ENCODE results near the gene ZNF438. TPM values are rescaled to one million over a fixed set of nuclear protein-coding genes. Genes with fewer than 3 reads are reported as not detected.
"Not testable (repeated sequence)": the region's sequence is repeated elsewhere in the genome, so short reads cannot be mapped to it uniquely, and the experiment has no call there.

Gene ZNF438
- total RNA-seq, 2 experiments from 2014 or later, result 3.8 to 4.4 TPM

DNA sequence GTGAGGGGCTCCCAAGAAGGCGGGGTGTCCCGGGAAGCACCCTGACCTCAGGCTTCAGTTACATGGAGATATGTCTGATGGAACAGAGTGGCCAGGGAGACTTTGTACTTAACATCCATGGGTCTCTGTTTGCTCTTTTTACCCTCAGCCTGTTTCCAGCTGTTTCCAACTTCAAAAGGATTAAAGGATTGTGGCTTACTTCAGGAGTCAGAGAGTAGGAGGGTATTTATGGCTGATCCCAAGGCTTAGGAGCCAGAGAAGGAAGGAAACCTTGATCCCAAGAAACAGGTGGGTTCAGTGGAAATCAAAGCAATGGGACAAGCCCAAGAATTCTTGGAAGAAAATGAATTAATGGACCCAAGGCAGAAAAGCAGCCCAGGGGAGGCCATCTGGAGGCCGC lies 37.7 kb upstream of the ZNF438 start:
- DNase-seq, result no peak
- H3K36me3 Mint-ChIP-seq, result no peaks in the 10 kb centered on the region
- H3K27ac Mint-ChIP-seq, result no peak overlapping the region
- H3K4me3 Mint-ChIP-seq, result no peak overlapping the region
- ATAC-seq, result no peak
- no peaks in the 10 kb centered on the region for H3K4me1 Mint-ChIP-seq
- CTCF ChIA-PET, result no interaction called here
- no peaks in the 10 kb centered on the region for H3K9me3 Mint-ChIP-seq (ENCODE audit: low read depth)
- H3K27me3 Mint-ChIP-seq, result peaks cover 45% of the 10 kb centered on the region

DNA sequence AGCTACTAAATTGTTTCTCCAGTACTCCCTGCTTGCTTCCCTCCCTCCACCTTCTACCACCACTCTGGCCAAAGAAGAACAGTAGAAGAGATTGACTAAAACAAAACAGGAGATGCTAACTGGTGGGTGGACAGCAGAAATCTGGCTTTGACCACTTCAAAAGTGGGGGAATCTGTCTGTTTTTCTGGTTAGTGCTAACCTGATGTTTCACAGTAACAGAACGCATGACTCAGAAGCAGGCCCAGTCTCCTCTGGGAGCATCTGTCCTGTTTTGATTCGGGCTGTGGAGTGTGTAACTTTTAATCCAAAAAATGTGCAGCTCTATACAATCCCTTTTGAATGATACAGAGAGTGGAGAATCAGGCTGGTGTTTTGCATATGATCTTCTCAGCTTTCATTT lies 32.7 kb upstream of the ZNF438 start:
- H3K4me3 Mint-ChIP-seq, result no peak overlapping the region
- no peak overlapping the region for H3K27ac Mint-ChIP-seq
- DNase-seq (no peak), ATAC-seq (no peak)
- no peaks in the 10 kb centered on the region for H3K9me3 Mint-ChIP-seq (ENCODE audit: low read depth)
- peaks cover 30% of the 10 kb centered on the region for H3K27me3 Mint-ChIP-seq
- H3K4me1 Mint-ChIP-seq, result no peaks in the 10 kb centered on the region
- CTCF ChIA-PET, result no interaction called here
- no peaks in the 10 kb centered on the region for H3K36me3 Mint-ChIP-seq

DNA sequence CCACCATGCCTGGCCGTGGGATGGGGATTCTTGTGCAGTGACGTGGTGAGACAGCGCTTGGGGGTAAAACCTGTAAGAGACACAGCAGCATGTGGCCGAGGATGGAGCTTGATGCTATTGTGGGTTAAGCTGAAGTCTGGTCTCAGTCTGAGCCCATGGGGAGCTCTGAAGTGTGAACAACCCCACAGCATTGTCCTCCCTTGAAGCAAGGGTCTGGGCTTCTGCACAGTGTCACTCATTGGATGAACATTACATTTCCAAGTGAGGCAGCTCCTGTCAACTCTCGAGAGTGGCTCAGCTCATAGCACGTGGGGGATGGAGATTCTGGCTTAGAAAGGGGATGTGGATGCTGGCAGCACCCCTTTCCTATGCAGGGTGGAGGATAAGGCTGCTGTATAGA lies 32.2 kb upstream of the ZNF438 start:
- no peaks in the 10 kb centered on the region for H3K4me1 Mint-ChIP-seq
- ATAC-seq (no peak), DNase-seq (no peak)
- no peaks in the 10 kb centered on the region for H3K9me3 Mint-ChIP-seq (ENCODE audit: low read depth)
- H3K27me3 Mint-ChIP-seq, result peaks cover 25% of the 10 kb centered on the region
- CTCF ChIA-PET, result interaction anchor here (0.7 kb wide), 1 partner anchor 66 kb away, joined by 3 read pairs; no protein-coding TSS in a partner anchor
- no peaks in the 10 kb centered on the region for H3K36me3 Mint-ChIP-seq
- no peak overlapping the region for H3K4me3 Mint-ChIP-seq
- H3K27ac Mint-ChIP-seq, result no peak overlapping the region

DNA sequence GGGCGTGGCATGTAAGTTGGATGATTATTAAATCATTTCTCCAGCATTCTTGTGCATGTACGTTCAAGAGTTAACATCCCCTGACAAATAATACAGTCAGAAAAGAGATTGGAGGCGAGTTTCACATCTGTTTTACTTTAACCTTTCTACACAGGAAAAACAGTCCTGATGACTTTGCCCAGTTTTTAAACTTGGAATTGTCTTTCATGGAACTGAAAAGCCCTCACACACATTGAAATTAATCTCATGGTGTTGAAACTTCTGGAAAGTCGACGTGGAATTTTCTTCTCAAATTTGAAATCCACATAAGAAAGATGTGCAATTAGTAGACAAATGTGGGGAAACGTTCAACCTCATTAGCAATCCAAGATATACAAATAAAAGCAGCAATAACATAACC lies 31.2 kb upstream of the ZNF438 start:
- no peaks in the 10 kb centered on the region for H3K9me3 Mint-ChIP-seq (ENCODE audit: low read depth)
- H3K4me1 Mint-ChIP-seq, result no peaks in the 10 kb centered on the region
- ATAC-seq (no peak), DNase-seq (no peak)
- peaks cover 22% of the 10 kb centered on the region for H3K27me3 Mint-ChIP-seq
- no peak overlapping the region for H3K27ac Mint-ChIP-seq
- no peaks in the 10 kb centered on the region for H3K36me3 Mint-ChIP-seq
- CTCF ChIA-PET, result no interaction called here
- no peak overlapping the region for H3K4me3 Mint-ChIP-seq

DNA sequence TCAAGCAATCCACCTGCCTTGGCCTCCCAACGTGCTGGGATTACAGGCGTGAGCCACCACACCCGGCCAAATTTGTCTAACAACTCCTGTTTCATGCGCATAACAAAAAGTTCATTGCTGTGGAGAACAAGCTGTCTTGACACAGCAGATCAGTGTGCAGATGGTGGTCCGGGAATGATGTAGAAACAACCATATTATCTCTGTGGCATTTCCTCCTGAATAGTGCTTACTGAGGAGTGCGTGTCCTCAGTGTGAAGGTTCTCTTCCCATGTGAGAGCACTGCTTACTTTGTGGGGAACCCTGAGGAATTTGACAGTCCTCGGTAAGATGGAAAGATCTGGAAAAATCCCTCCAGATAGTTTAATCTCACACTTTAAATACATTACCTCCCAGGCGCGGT lies 30.3 kb upstream of the ZNF438 start:
- H3K36me3 Mint-ChIP-seq, result no peaks in the 10 kb centered on the region
- DNase-seq (no peak), ATAC-seq (no peak)
- H3K27me3 Mint-ChIP-seq, result peaks cover 18% of the 10 kb centered on the region
- H3K4me1 Mint-ChIP-seq, result no peaks in the 10 kb centered on the region
- no peaks in the 10 kb centered on the region for H3K9me3 Mint-ChIP-seq (ENCODE audit: low read depth)
- H3K4me3 Mint-ChIP-seq, result no peak overlapping the region
- no peak overlapping the region for H3K27ac Mint-ChIP-seq
- CTCF ChIA-PET, result no interaction called here

DNA sequence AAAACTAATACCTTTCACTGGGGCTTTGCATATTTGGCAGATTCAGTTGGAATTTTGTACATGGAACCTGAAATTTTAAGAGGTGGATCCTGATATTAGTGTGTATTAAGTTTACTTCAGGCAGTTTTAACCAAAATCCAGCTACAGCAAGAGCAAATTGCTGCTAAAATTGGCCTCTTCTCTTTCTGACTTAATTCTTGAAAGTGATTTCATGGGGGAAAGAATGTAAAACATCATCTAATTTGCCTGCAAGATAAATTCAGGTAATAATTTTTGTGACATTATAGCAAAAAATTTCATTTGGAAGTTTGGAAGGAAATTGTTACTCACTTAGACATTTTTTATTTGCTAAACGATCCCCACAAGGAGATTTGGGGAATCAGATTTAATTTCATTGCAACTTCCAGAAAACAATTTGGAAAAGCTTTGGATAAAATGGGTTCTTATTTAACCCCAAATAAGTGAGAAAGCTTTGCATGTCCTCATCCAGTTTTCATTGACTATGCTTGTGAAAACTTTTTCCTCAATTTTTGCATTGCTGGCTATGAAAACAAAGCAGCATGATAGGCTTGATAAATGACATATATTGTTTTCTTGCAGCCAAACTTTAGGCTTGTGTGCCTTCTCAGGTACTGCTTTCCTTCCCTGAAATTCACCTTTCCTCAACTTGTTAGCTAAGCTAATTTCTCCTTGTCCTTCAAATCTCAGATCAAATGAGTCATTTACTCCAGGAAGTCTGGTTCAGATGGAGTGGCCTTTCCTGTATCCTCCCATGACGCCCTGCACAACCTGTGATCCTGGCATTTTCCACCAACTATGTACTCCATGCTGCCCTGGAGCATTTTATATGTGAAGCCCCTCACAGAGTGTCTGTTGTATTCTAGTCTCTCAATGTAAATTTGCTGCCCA lies 27.4 kb upstream of the ZNF438 start:
- ATAC-seq (no peak), DNase-seq (no peak)
- CTCF ChIA-PET, result interaction anchor here (1.0 kb wide), 1 partner anchor 14 kb away, joined by 3 read pairs; no protein-coding TSS in a partner anchor
- no peaks in the 10 kb centered on the region for H3K36me3 Mint-ChIP-seq
- H3K4me3 Mint-ChIP-seq, result no peak overlapping the region
- no peak overlapping the region for H3K27ac Mint-ChIP-seq
- no peaks in the 10 kb centered on the region for H3K9me3 Mint-ChIP-seq (ENCODE audit: low read depth)
- H3K4me1 Mint-ChIP-seq, result no peaks in the 10 kb centered on the region
- H3K27me3 Mint-ChIP-seq, result peaks cover 10% of the 10 kb centered on the region

DNA sequence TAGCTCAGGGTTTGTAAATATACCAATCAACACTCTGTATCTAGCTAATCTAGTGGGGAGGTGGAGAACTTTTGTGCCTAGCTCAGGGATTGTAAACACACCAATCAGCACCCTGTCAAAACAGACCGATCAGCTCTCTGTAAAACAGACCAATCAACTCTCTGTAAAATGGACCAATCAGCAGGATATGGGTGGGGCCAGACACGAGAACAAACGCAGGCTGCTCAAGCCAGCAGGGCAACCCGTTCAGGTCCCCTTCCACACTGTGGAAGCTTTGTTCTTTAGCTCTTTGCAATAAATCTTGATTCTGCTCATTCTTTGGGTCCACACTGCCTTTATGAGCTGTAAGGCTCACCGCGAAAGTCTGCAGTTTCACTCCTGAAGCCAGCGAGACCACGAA lies 25.0 kb upstream of the ZNF438 start:
- CTCF ChIA-PET; DNase-seq; H3K4me3 Mint-ChIP-seq; H3K36me3 Mint-ChIP-seq; H3K4me1 Mint-ChIP-seq; ATAC-seq; H3K9me3 Mint-ChIP-seq (ENCODE audit: low read depth); H3K27me3 Mint-ChIP-seq; H3K27ac Mint-ChIP-seq: not testable (repeated sequence)

DNA sequence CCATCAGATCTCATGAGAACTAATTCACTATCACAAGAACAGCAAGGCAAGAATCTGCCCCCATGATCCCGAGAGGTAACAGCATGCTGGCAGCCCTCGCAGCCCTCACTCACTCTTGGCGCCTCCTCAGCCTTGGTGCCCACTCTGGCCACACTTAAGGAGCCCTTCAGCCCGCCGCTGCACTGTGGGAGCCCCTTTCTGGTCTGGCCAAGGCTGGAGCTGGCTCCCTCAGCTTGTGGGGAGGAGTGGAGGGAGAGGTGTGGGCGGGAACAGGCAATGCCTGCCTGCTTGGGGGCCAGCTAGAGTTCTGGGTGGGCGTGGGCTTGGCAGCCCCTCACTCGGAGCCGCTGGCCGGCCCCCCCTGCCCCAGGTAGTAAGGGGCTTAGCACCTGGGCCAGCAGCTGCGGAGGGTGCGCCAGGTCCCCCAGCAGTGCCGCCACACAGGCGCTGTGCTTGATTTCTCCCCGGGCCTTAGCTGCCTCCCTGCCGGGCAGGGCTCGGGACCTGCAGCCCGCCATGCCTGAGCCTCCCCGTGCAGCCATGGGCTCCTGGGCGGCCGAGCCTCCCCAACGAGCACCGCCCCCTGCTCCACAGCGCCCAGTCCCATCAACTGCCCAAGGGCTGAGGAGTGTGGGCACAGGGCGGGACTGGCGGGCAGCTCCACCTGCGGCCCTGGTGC lies 24.0 kb upstream of the ZNF438 start:
- ATAC-seq (no peak), DNase-seq (no peak)
- CTCF ChIA-PET, result no interaction called here
- H3K27me3 Mint-ChIP-seq, result peaks cover 2% of the 10 kb centered on the region
- no peaks in the 10 kb centered on the region for H3K36me3 Mint-ChIP-seq
- no peaks in the 10 kb centered on the region for H3K4me1 Mint-ChIP-seq
- H3K27ac Mint-ChIP-seq, result no peak overlapping the region
- no peaks in the 10 kb centered on the region for H3K9me3 Mint-ChIP-seq (ENCODE audit: low read depth)
- H3K4me3 Mint-ChIP-seq, result no peak overlapping the region

DNA sequence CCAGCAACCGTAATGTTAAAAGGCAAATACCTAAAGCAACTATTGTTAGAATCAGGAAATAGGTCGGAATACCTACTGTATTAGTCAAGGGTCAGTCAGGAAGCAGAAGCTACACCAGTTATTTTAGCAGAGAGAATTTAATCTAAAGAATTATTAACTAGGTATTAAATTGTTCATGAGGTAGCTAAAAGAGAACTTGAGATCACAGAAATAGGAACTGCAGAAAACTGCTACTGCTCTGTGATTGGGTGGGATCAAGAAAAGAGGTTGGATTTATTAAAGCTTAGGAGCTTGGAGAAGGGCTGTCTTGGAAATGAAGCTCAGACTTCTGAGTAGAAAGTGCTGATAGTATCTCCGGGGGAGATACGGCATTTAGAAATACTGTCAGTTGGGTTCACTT lies 20.0 kb upstream of the ZNF438 start:
- peaks cover 5% of the 10 kb centered on the region for H3K36me3 Mint-ChIP-seq
- peaks cover 7% of the 10 kb centered on the region for H3K27me3 Mint-ChIP-seq
- DNase-seq (no peak), ATAC-seq (no peak)
- no peak overlapping the region for H3K27ac Mint-ChIP-seq
- no peaks in the 10 kb centered on the region for H3K4me1 Mint-ChIP-seq
- no peaks in the 10 kb centered on the region for H3K9me3 Mint-ChIP-seq (ENCODE audit: low read depth)
- no peak overlapping the region for H3K4me3 Mint-ChIP-seq
- CTCF ChIA-PET, result no interaction called here

DNA sequence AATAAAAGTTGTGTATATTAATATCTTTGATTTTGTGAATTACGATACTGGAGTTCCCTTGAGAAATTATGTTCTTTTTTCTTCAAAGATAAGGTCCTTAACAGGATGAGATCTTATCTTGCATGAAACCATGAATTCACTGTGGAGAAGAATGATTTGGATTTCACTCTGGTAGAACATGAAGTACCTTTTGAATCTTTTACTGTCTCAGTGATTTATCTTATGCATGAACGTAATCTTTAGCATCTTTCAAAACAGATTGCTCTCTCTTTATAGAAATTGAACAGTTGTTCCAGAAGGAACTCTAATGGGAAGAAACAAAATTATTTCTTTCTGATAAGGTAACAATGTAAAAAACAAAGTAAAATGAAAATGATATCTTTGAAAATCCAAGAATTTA lies 11.0 kb upstream of the ZNF438 start:
- Mint-ChIP-seq H3K27me3 (peaks cover 6% of the 10 kb centered on the region), H3K27ac (no peak overlapping the region), H3K9me3 (ENCODE audit: low read depth) (no peaks in the 10 kb centered on the region), H3K4me3 (no peak overlapping the region), H3K4me1 (peaks cover 5% of the 10 kb centered on the region), H3K36me3 (peaks cover 3% of the 10 kb centered on the region)
- CTCF ChIA-PET, result no interaction called here
- no peak for DNase-seq
- no peak for ATAC-seq

DNA sequence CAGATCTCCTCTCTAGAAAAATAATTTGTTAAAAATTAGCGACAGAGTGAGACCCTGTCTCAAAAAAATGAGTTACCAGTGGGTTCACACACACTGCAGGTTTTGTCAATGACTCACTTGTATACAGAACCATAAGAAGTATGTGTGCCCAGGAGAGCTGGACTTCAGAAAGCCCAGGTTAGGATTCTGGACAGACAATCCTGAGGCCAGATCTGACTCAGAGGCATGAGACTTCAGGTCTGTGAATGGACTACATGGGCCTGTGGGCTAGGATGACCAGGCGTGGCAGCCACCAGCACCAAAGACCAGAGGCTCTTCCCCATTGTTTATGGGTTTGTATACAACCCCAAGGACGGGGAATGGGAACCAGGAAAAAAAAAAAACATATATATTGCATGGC lies 9.3 kb upstream of the ZNF438 start:
- peaks cover 5% of the 10 kb centered on the region for H3K4me1 Mint-ChIP-seq
- CTCF ChIA-PET, result interaction anchor here (1.7 kb wide), 1 partner anchor 9 kb away, joined by 4 read pairs; the partner anchor contains the start of gene ZNF438

DNA sequence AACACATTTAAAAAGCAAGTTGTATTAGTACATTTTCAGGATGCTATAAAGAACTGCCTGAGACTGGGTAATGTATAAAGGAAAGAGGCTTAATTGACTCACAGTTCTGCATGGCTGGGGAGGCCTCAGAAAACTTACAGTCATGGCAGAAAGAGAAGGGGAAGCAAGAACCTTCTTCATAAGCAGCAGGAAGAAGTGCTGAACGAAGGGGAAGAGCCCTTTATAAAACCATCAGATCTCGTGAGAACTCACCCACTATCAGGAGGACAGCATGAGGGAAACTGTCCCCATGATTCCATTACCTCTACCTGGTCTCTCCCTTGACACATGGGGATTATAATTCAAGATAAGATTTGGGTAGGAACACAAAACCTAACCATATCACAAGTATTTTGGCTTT lies 7.3 kb upstream of the ZNF438 start:
- H3K36me3 Mint-ChIP-seq; CTCF ChIA-PET; ATAC-seq; H3K27ac Mint-ChIP-seq; DNase-seq; H3K9me3 Mint-ChIP-seq (ENCODE audit: low read depth); H3K27me3 Mint-ChIP-seq; H3K4me1 Mint-ChIP-seq; H3K4me3 Mint-ChIP-seq: not testable (repeated sequence)

More for the DNA sequence above, 9.3 kb upstream of the ZNF438 start:
- DNase-seq (no peak), ATAC-seq (no peak)
- H3K9me3 Mint-ChIP-seq (ENCODE audit: low read depth), result no peaks in the 10 kb centered on the region
- H3K27me3 Mint-ChIP-seq, result no peaks in the 10 kb centered on the region
- no peaks in the 10 kb centered on the region for H3K36me3 Mint-ChIP-seq
- no peak overlapping the region for H3K27ac Mint-ChIP-seq
- H3K4me3 Mint-ChIP-seq, result no peak overlapping the region

DNA sequence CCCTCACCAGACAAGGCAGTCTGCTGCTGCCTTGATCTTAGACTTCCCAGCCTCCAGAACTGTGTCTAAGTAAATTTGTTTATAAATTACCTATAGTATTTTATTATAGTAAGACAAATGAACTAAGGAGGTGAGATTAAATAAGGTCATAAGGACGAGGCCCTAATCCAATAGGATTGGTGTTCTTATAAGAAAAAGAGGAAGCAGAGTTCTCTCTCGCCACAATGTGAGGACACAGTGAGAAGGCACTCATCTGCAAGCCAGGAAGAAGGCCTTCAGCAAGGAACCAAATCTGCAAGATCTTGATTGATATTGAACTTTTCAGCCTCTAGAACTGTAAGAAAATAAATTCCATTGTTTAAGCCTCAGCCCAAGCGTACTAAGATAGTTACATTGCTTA lies 6.1 kb upstream of the ZNF438 start:
- Mint-ChIP-seq H3K27ac (no peak overlapping the region), H3K4me3 (no peak overlapping the region), H3K36me3 (no peaks in the 10 kb centered on the region), H3K9me3 (ENCODE audit: low read depth) (no peaks in the 10 kb centered on the region), H3K27me3 (no peaks in the 10 kb centered on the region), H3K4me1 (peaks cover 10% of the 10 kb centered on the region)
- DNase-seq (no peak), ATAC-seq (no peak)
- CTCF ChIA-PET, result no interaction called here

DNA sequence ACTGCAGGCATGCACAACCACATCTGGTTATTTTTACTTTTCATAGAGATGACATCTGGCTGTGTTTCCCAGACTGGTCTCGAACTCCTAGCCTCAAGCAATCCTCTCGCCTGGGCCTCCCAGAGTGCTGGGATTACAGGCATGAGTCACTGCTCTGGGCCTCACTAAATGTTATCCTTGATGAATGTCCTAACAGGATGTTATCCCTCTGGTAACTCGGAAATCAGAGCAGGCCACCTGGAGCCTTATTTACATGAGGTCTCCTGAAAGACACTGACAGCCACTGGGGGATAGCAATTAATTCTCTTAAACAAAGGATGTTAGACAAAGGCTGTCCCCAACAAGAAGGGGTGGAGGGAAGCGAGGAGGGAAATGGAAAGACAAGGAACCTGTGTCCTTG lies 4.5 kb upstream of the ZNF438 start:
- H3K4me3 Mint-ChIP-seq, result no peak overlapping the region
- no peaks in the 10 kb centered on the region for H3K9me3 Mint-ChIP-seq (ENCODE audit: low read depth)
- DNase-seq (no peak), ATAC-seq (no peak)
- H3K36me3 Mint-ChIP-seq, result no peaks in the 10 kb centered on the region
- H3K27ac Mint-ChIP-seq, result no peak overlapping the region
- H3K27me3 Mint-ChIP-seq, result no peaks in the 10 kb centered on the region
- CTCF ChIA-PET, result no interaction called here
- peaks cover 10% of the 10 kb centered on the region for H3K4me1 Mint-ChIP-seq

Measured in activated CD8-positive, alpha-beta memory T cell treated with anti-CD3 and anti-CD28 coated beads, Interleukin-2, amount 10 ng/mL, durations not matched to agents 7 days and 5 days (primary cell).